Fibroblast of mammary gland (primary cell): ENCODE measurements around the gene TCF7L1.
"Not testable (repeated sequence)": the region's sequence is repeated elsewhere in the genome, so short reads cannot be mapped to it uniquely, and the experiment has no call there.

ENCODE experiments used
- DNase-seq: peaks from one replicate; pipeline ENCODE4 v3.0.0-alpha.2; 2010; ENCODE audit warnings: low read depth
- H3K4me3 ChIP-seq: 2 replicates; pipeline ENCODE4 v1.5.1; 2011; ENCODE audit warnings: low read depth, mild to moderate bottlenecking, low read length, moderate library complexity; ENCODE audit not compliant: control insufficient read depth
- CTCF ChIP-seq: conservative IDR thresholded peaks from 2 replicates; pipeline ENCODE4 v1.5.1; 2011; ENCODE audit warnings: low read depth, low read length, inconsistent platforms; ENCODE audit not compliant: control insufficient read depth, insufficient read depth

The TCF7L1 gene

GRCh38 chr2:85112906-85113625 lies 20.1 kb upstream of the TCF7L1 start:
- no peak for TF ChIP-seq CTCF
- peak; percentile 48 for DNase-seq
- H3K4me3 ChIP-seq = no peak overlapping the region

- H3K4me3 ChIP-seq = no peak overlapping the region
- no peak for DNase-seq
- no peak for TF ChIP-seq CTCF
These were observed 18.4 kb upstream of the TCF7L1 start for GRCh38 chr2:85114586-85115330.

GRCh38 chr2:85116207-85116606 lies 17.0 kb upstream of the TCF7L1 start:
- TF ChIP-seq CTCF = no peak
- no peak overlapping the region for H3K4me3 ChIP-seq
- DNase-seq = no peak

GRCh38 chr2:85119900-85120299 lies 13.3 kb upstream of the TCF7L1 start:
- TF ChIP-seq CTCF = no peak
- H3K4me3 ChIP-seq = no peak overlapping the region
- no peak for DNase-seq

- TF ChIP-seq CTCF = no peak
- no peak for DNase-seq
These were observed 12.8 kb upstream of the TCF7L1 start for GRCh38 chr2:85120363-85120762.

GRCh38 chr2:85126462-85126861 lies 6.7 kb upstream of the TCF7L1 start:
- DNase-seq, H3K4me3 ChIP-seq: not testable (repeated sequence)

More at GRCh38 chr2:85120363-85120762, 12.8 kb upstream of the TCF7L1 start:
- H3K4me3 ChIP-seq = no peak overlapping the region

GRCh38 chr2:85129861-85130260 lies 3.3 kb upstream of the TCF7L1 start:
- no peak for DNase-seq
- no peak for TF ChIP-seq CTCF
- H3K4me3 ChIP-seq = no peak overlapping the region
